SH-SY5Y (cell line): ENCODE data around the gene DMGDH.

Source experiments
- GATA2 ChIP-seq: IDR thresholded peaks from 2 replicates; pipeline ENCODE4 v1.6.1; 2011; ENCODE audit warnings: mild to moderate bottlenecking, low read depth, low read length
- GATA3 ChIP-seq: IDR thresholded peaks from 2 replicates; pipeline ENCODE4 v1.6.1; 2011; ENCODE audit warnings: low read depth, mild to moderate bottlenecking, low read length, moderate library complexity

DNA sequence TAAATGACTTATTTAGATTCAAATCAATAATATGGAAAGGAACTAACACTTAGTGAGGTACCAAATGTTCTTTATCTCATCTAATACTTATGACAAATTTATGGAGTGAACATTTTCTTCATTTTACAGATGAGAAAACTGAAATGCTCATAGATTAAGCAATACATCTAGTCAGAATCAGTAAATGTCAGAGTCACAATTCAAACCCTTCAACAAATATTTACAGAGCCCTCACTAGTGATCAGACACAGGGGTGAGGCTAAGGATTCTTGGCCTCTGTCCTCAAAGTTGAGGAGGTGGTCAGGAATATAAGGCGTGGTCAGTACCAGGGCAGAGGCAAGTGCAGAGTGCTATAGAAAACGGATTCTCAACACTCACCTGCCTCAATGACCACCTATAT is 54.8 kb downstream of the DMGDH start:
- TF ChIP-seq GATA3 (no peak), GATA2 (no peak)
